Panc1 (cell line): ENCODE results near the gene LHX1. TPM values are rescaled to one million over a fixed set of nuclear protein-coding genes. Genes with fewer than 3 reads are reported as not detected.

Experiments used
- ATAC-seq: fragments of 200-7000 bp; cut with Tn5 transposase; 2 replicates; pipeline ENCODE4 v1.9.1; 2020; ENCODE audit warnings: mild to moderate bottlenecking, moderate library complexity
- BruUV-seq: library from RNA; stranded (reverse); fragments of 400-500 nt; replicated peaks from 2 replicates; lab custom pipeline; 2021; lab: Mats Ljungman, UMichigan
- CTCF ChIA-PET: fragments of 300-600 bp; sonication (Branson Sonifier 250); formaldehyde crosslinking; loops from one replicate; lab custom pipeline; 2022; ENCODE audit warnings: antibody characterized with exemption; lab: Charles Lee
- POLR2A ChIA-PET: fragments of 300-600 bp; sonication (Branson Sonifier 250); formaldehyde crosslinking; loops from one replicate; lab custom pipeline; 2022; ENCODE audit warnings: antibody characterized with exemption; lab: Charles Lee
- DNase-seq: peaks from one replicate; pipeline ENCODE4 v3.0.0-alpha.2; 2010; ENCODE audit warnings: low read depth, low spot score
- H3K27ac ChIP-seq: 2 replicates; pipeline ENCODE4 v1.5.1; 2011; ENCODE audit warnings: mild to moderate bottlenecking, low read length, inconsistent platforms
- H3K27me3 ChIP-seq: fragments of 200-500 bp; sonication (Bioruptor generic); 2 replicates; pipeline ENCODE4 v1.6.0; 2014; ENCODE audit warnings: low read length, inconsistent platforms; ENCODE audit not compliant: control insufficient read depth, insufficient read depth
- H3K36me3 ChIP-seq: fragments of 200-500 bp; sonication (Bioruptor generic); 2 replicates; pipeline ENCODE4 v1.5.1; 2014; ENCODE audit warnings: inconsistent platforms, mild to moderate bottlenecking, low read length, moderate library complexity; ENCODE audit not compliant: control insufficient read depth, insufficient read depth
- H3K4me1 ChIP-seq: 2 replicates; pipeline ENCODE4 v1.5.1; 2011; ENCODE audit warnings: inconsistent platforms, mild to moderate bottlenecking, low read length, moderate library complexity; ENCODE audit not compliant: control insufficient read depth, insufficient read depth
- H3K4me3 ChIP-seq, 2 experiments: 2 replicates each; pipeline ENCODE4 v1.5.1; 2011 to 2012; ENCODE audit warnings: low read depth in 2 of 2, low read length in 2 of 2, mild to moderate bottlenecking in 2 of 2, inconsistent platforms in 1 of 2, moderate library complexity in 1 of 2
- H3K9me3 ChIP-seq: fragments of 200-500 bp; sonication (Bioruptor generic); 2 replicates; pipeline ENCODE4 v1.5.1; 2014; ENCODE audit warnings: low read depth, mild to moderate bottlenecking, inconsistent platforms, low read length, moderate library complexity; ENCODE audit not compliant: control insufficient read depth, insufficient read depth
- POLR2AphosphoS5 ChIP-seq: IDR thresholded peaks from 2 replicates; pipeline ENCODE4 v1.6.1; 2012; ENCODE audit warnings: mild to moderate bottlenecking, low read depth, low read length, moderate library complexity
- SIN3A ChIP-seq: IDR thresholded peaks from 2 replicates; pipeline ENCODE4 v1.6.1; 2012; ENCODE audit warnings: low read depth, mild to moderate bottlenecking, low read length, moderate library complexity, borderline replicate concordance; ENCODE audit not compliant: insufficient read depth
- TCF7L2 ChIP-seq: IDR thresholded peaks from 2 replicates; pipeline ENCODE4 v1.6.1; 2011; ENCODE audit warnings: mild to moderate bottlenecking, low read depth, low read length, inconsistent platforms
- in situ Hi-C: cut with HindIII; loops from 2 replicates; pipeline ENCODE4 v1.10.0; 2016; ENCODE audit warnings: low sequenced_read_pairs, low pct_unique_long_range_greater_than_20kb
- intact Hi-C: fragments of 100-400 bp; cut with micrococcal nuclease; formaldehyde crosslinking; loops from one replicate; pipeline ENCODE4 v1.10.0; 2022; ENCODE audit not compliant: unreplicated experiment
- total RNA-seq: library from RNA; stranded (reverse); gene quantifications from one replicate; pipeline ENCODE4 v1.2.1, GENCODE V29; 2021; ENCODE audit not compliant: unreplicated experiment
- TF ChIP-seq, protein P1 (sequence below), 2 experiments: IDR thresholded peaks; 2 replicates each; pipeline ENCODE4 v1.6.1; 2011 to 2012; ENCODE audit warnings: low read depth in 2 of 2, control low read depth in 1 of 2, low read length in 1 of 2, mild to moderate bottlenecking in 1 of 2, moderate library complexity in 1 of 2; ENCODE audit not compliant: insufficient read depth in 1 of 2
- TF ChIP-seq, protein P2 (sequence below): fragments of 450-650 bp; IDR thresholded peaks from 2 replicates; pipeline ENCODE4 v1.5.1; 2017; ENCODE audit warnings: mild to moderate bottlenecking

The LHX1 gene
- total RNA-seq, 1 experiment from 2014 or later = 8.6 TPM

DNA sequence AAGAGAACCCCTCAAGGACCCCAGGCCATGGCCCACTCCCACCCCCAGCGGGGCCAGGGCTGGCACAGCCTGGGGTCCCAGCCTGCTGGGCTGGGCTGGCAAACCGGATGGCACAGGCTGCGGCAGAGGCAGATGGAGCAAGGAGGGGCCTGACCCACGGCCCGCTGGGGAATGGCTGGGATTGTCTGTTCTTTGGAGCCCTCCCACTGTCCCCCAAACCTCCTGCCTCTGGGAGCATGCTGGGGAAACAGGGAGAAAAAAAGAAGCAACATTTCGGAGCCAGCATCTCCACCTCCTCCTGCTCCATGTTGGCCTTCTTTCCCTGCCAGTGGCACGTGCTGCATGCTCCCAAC lies 37.1 kb upstream of the LHX1 start:
- Histone ChIP-seq H3K36me3 (no peaks in the 10 kb centered on the region), H3K4me1 (no peaks in the 10 kb centered on the region), H3K27ac (no peak overlapping the region), H3K27me3 (no peaks in the 10 kb centered on the region), H3K4me3 (no peak overlapping the region), H3K9me3 (no peaks in the 10 kb centered on the region)
- ATAC-seq (no peak), DNase-seq (no peak)
- BruUV-seq = no TSS peak
- ChIA-PET POLR2A (no interaction called here), CTCF (no interaction called here)
- in situ Hi-C loops (no loop called here), intact Hi-C loops (no loop called here)
- TF ChIP-seq TCF7L2 (no peak), SIN3A (no peak), POLR2AphosphoS5 (no peak)
- TF ChIP-seq, protein P1, sequence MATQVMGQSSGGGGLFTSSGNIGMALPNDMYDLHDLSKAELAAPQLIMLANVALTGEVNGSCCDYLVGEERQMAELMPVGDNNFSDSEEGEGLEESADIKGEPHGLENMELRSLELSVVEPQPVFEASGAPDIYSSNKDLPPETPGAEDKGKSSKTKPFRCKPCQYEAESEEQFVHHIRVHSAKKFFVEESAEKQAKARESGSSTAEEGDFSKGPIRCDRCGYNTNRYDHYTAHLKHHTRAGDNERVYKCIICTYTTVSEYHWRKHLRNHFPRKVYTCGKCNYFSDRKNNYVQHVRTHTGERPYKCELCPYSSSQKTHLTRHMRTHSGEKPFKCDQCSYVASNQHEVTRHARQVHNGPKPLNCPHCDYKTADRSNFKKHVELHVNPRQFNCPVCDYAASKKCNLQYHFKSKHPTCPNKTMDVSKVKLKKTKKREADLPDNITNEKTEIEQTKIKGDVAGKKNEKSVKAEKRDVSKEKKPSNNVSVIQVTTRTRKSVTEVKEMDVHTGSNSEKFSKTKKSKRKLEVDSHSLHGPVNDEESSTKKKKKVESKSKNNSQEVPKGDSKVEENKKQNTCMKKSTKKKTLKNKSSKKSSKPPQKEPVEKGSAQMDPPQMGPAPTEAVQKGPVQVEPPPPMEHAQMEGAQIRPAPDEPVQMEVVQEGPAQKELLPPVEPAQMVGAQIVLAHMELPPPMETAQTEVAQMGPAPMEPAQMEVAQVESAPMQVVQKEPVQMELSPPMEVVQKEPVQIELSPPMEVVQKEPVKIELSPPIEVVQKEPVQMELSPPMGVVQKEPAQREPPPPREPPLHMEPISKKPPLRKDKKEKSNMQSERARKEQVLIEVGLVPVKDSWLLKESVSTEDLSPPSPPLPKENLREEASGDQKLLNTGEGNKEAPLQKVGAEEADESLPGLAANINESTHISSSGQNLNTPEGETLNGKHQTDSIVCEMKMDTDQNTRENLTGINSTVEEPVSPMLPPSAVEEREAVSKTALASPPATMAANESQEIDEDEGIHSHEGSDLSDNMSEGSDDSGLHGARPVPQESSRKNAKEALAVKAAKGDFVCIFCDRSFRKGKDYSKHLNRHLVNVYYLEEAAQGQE (IDR thresholded peaks at IDR 0.05; ENCODE audit: insufficient read depth in 1 of 2, low read depth in 2 of 2, low read length in 1 of 2) = no peak
- TF ChIP-seq, protein P2, sequence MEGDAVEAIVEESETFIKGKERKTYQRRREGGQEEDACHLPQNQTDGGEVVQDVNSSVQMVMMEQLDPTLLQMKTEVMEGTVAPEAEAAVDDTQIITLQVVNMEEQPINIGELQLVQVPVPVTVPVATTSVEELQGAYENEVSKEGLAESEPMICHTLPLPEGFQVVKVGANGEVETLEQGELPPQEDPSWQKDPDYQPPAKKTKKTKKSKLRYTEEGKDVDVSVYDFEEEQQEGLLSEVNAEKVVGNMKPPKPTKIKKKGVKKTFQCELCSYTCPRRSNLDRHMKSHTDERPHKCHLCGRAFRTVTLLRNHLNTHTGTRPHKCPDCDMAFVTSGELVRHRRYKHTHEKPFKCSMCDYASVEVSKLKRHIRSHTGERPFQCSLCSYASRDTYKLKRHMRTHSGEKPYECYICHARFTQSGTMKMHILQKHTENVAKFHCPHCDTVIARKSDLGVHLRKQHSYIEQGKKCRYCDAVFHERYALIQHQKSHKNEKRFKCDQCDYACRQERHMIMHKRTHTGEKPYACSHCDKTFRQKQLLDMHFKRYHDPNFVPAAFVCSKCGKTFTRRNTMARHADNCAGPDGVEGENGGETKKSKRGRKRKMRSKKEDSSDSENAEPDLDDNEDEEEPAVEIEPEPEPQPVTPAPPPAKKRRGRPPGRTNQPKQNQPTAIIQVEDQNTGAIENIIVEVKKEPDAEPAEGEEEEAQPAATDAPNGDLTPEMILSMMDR = no peak

DNA sequence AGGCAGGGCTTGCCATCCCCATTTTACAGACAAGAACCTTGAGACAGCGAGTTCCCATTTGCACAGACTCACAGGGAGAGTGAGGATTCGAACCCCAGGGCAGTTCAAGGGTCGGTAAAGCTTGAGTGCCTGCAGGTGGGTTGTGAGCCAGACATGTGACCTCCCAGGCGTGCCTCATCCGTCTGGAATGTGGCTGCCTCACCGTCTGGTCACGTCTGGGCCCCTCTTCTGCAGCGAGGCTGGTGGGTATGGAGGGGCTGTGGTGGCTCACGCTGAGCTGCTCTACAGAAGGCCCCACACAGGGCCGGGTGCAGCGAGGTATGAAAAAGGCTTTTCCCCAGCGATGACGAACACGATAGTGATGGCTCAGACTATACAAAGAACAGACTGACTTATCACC lies 35.8 kb upstream of the LHX1 start:
- intact Hi-C loops (no loop called here), in situ Hi-C loops (no loop called here)
- no peaks in the 10 kb centered on the region for H3K4me1 ChIP-seq
- H3K27me3 ChIP-seq = no peaks in the 10 kb centered on the region
- no peaks in the 10 kb centered on the region for H3K36me3 ChIP-seq
- POLR2A ChIA-PET = interaction anchor here (0.5 kb wide), 1 partner anchor 96 kb away, joined by 5 read pairs; no protein-coding TSS in a partner anchor
- no peak overlapping the region for H3K4me3 ChIP-seq
- CTCF ChIA-PET = no interaction called here
- BruUV-seq = no TSS peak
- H3K27ac ChIP-seq = no peak overlapping the region
- TF ChIP-seq SIN3A = no peak
- TF ChIP-seq, protein P2 = no peak
- TF ChIP-seq TCF7L2 = no peak
- TF ChIP-seq POLR2AphosphoS5 = no peak
- TF ChIP-seq, protein P1 (IDR thresholded peaks at IDR 0.05; ENCODE audit: insufficient read depth in 1 of 2, low read depth in 2 of 2, low read length in 1 of 2) = no peak
- ATAC-seq = no peak; the same call in 1 of the 2 replicates
- H3K9me3 ChIP-seq = no peaks in the 10 kb centered on the region
- no peak for DNase-seq
